ENCODE results near the gene ENOPH1. TPM values are rescaled to one million over a fixed set of nuclear protein-coding genes. Genes with fewer than 3 reads are reported as not detected.

The ENOPH1 gene
- total and polyA plus RNA-seq, 4 donors: 64.8 to 129 (median 87.4) TPM

DNA sequence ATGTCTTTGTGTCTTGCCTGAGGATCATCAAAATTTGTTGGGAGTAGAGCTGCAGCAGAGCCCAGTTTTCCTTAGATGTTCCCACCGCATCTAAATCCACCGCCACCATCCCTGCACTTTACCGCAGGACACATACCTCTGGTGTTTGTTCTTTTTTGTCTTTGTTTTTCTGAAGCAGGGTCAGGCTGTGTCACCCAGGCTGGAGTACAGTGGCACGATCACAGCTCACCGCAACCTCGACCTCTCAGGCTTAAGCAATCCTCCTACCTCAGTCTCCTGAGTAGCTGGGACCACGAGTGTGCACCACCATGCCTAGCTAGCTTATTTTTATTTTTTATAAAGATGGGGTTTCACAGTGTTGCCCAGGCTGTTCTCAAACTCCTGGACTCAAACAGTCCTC lies 4.6 kb downstream of the ENOPH1 start:
- WGBS (ENCODE audit: insufficient coverage): 100% methylated on average over 1 of the region's 7 CpGs
- Histone ChIP-seq H3K4me3 (ENCODE audit: low read depth, low read length) (no peak overlapping the region), H3K27me3 (ENCODE audit: control insufficient read depth, insufficient read depth, low read length) (no peaks in the 10 kb centered on the region), H3K27ac (ENCODE audit: low read depth, low read length) (no peak overlapping the region), H3K36me3 (ENCODE audit: control insufficient read depth, insufficient read depth, low read length) (peaks cover 6% of the 10 kb centered on the region), H3K4me1 (ENCODE audit: control insufficient read depth, insufficient read depth, low read length) (peaks cover 16% of the 10 kb centered on the region), H3K9me3 (ENCODE audit: control insufficient read depth, insufficient read depth, low read length) (no peaks in the 10 kb centered on the region)
- DNase-seq (ENCODE audit: low read depth in 4 of 6, low spot score in 6 of 6): no peak

DNA sequence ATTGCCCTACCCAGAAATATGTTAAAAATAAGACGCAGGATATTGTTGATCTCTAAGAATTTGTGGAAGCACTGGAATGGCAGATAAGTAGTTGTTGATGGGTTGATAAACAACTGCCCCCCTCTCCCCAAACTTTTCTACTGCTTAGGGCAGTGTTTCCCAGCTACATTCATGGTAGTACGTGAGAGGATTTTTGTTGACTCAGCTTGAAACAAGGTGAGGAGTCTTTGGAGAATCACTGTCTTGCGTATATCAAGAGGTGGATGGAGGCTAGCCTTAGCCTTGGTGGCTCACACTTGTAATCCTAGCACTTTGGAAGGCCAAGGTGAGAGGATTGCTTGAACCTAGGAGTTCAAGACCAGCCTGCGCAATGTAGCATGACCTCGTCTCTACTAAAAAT lies 5.7 kb downstream of the ENOPH1 start:
- DNase-seq (ENCODE audit: low read depth in 4 of 6, low spot score in 6 of 6): no peak
- WGBS (ENCODE audit: insufficient coverage): 100% methylated on average over 3 of the region's 5 CpGs
- Histone ChIP-seq H3K36me3 (ENCODE audit: control insufficient read depth, insufficient read depth, low read length) (peaks cover 6% of the 10 kb centered on the region), H3K27ac (ENCODE audit: low read depth, low read length) (no peak overlapping the region), H3K27me3 (ENCODE audit: control insufficient read depth, insufficient read depth, low read length) (no peaks in the 10 kb centered on the region), H3K4me3 (ENCODE audit: low read depth, low read length) (no peak overlapping the region), H3K9me3 (ENCODE audit: control insufficient read depth, insufficient read depth, low read length) (no peaks in the 10 kb centered on the region), H3K4me1 (ENCODE audit: control insufficient read depth, insufficient read depth, low read length) (peaks cover 13% of the 10 kb centered on the region)

DNA sequence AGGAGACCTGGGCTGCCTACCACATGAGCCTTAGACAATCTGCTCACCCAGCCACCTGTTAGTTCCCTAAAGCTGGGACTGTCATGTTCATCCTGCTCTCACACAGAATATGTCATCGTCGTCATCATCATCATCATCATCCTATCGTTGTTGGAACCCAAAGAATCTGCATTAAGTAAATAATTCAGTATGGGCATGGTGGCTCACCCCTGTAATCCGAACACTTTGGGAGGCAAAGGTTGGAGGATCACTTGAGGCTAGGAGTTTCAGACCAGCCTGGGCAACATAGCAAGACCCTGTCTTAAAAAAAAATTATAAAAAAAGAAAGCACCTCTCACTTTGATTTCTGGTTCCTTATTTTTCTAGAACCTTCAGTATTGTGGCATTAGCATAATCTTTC lies 6.4 kb downstream of the ENOPH1 start:
- no CpG with 5 or more reads among the region's 4 CpGs for WGBS (ENCODE audit: insufficient coverage)
- Histone ChIP-seq H3K27me3 (ENCODE audit: control insufficient read depth, insufficient read depth, low read length) (no peaks in the 10 kb centered on the region), H3K36me3 (ENCODE audit: control insufficient read depth, insufficient read depth, low read length) (peaks cover 6% of the 10 kb centered on the region), H3K9me3 (ENCODE audit: control insufficient read depth, insufficient read depth, low read length) (no peaks in the 10 kb centered on the region), H3K27ac (ENCODE audit: low read depth, low read length) (no peak overlapping the region), H3K4me1 (ENCODE audit: control insufficient read depth, insufficient read depth, low read length) (peaks cover 10% of the 10 kb centered on the region), H3K4me3 (ENCODE audit: low read depth, low read length) (no peak overlapping the region)
- DNase-seq (ENCODE audit: low read depth in 4 of 6, low spot score in 6 of 6): no peak

DNA sequence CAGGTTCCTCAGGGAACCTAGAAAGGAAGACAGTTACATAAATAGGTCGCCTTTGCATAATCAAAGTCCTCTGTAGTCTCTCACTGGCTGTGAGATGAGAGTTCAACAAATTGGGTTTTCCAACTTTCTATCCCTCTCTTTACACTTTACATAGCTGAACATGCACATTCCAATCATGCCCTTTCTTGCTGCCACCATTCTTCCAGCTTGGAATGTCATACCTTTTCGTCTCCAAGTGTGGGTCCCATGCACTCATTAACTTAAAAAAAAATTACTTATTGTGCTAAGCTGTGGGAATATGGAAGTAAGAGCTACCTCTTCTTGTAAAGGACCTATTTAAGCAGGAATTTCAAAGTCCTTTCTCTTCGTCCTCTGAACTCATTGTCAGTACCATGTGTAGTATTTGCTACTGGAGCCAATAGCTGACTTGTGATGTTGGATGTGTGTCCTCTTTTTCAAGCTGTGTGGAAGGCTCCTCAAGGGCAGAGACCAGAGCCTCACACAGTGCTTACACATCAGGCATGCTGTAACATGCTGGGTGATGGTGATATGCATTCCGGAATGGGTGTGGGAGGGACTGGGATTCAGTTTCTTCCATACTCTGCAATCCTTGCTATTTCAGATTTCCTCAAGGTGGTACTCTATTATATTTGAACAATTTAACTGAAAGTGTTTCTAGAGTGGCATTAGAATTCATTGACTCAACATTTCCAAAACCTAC lies 7.1 kb downstream of the ENOPH1 start:
- Histone ChIP-seq H3K27ac (ENCODE audit: low read depth, low read length) (no peak overlapping the region), H3K36me3 (ENCODE audit: control insufficient read depth, insufficient read depth, low read length) (peaks cover 4% of the 10 kb centered on the region), H3K9me3 (ENCODE audit: control insufficient read depth, insufficient read depth, low read length) (no peaks in the 10 kb centered on the region), H3K27me3 (ENCODE audit: control insufficient read depth, insufficient read depth, low read length) (no peaks in the 10 kb centered on the region), H3K4me3 (ENCODE audit: low read depth, low read length) (no peak overlapping the region), H3K4me1 (ENCODE audit: control insufficient read depth, insufficient read depth, low read length) (peaks cover 4% of the 10 kb centered on the region)
- no peak for DNase-seq (ENCODE audit: low read depth in 4 of 6, low spot score in 6 of 6)
- no CpG with 5 or more reads among the region's 4 CpGs for WGBS (ENCODE audit: insufficient coverage)

DNA sequence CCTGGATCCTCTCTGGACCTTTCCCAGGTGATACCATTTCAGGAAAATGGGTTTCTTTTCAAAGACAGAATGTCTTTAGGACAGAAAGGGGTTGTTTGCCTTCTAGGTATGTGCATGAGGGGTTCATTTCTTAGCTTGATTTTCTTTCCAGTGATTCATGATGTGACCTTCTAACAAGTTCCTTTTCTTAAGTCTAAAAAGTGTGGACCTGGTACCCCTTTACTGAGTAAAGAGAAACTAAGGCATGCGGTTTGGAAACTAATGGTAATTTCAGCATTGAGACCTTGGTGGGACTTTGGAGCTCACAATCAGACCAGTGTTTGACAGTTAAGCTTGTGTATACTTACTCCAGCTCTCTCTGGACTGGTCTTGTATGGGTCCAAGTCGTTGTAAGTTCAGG lies 8.7 kb downstream of the ENOPH1 start:
- no peaks in the 10 kb centered on the region for H3K4me1 ChIP-seq (ENCODE audit: control insufficient read depth, insufficient read depth, low read length)
- 100% methylated on average over 1 of the region's 2 CpGs for WGBS (ENCODE audit: insufficient coverage)
- H3K9me3 ChIP-seq (ENCODE audit: control insufficient read depth, insufficient read depth, low read length): no peaks in the 10 kb centered on the region
- H3K27ac ChIP-seq (ENCODE audit: low read depth, low read length): no peak overlapping the region
- no peak overlapping the region for H3K4me3 ChIP-seq (ENCODE audit: low read depth, low read length)
- H3K27me3 ChIP-seq (ENCODE audit: control insufficient read depth, insufficient read depth, low read length): no peaks in the 10 kb centered on the region
- no peak for DNase-seq (ENCODE audit: low read depth in 4 of 6, low spot score in 6 of 6)
- H3K36me3 ChIP-seq (ENCODE audit: control insufficient read depth, insufficient read depth, low read length): peaks cover 6% of the 10 kb centered on the region

DNA sequence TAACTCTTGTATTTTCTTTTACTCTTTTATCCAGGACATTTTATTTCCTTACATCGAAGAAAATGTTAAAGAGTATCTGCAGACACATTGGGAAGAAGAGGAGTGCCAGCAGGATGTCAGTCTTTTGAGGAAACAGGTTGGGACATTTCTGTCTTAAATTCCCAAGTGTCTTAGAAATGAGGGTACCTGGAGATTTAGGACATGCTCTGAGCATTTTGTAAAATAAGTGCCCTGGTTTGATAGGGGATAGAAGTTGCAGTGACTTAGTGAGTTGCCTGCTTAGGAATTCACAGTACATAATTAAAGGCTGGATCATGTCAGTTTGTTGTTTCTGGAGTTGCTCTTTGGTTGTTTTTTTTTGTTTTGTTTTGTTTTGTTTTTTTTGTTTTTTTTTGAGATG lies 17.5 kb downstream of the ENOPH1 start:
- H3K9me3 ChIP-seq (ENCODE audit: control insufficient read depth, insufficient read depth, low read length): no peaks in the 10 kb centered on the region
- peaks cover 38% of the 10 kb centered on the region for H3K36me3 ChIP-seq (ENCODE audit: control insufficient read depth, insufficient read depth, low read length)
- no peaks in the 10 kb centered on the region for H3K27me3 ChIP-seq (ENCODE audit: control insufficient read depth, insufficient read depth, low read length)
- WGBS (ENCODE audit: insufficient coverage): no CpG with 5 or more reads among the region's 1 CpG
- DNase-seq (ENCODE audit: low read depth in 4 of 6, low spot score in 6 of 6): no peak
- no peaks in the 10 kb centered on the region for H3K4me1 ChIP-seq (ENCODE audit: control insufficient read depth, insufficient read depth, low read length)
- H3K4me3 ChIP-seq (ENCODE audit: low read depth, low read length): no peak overlapping the region
- no peak overlapping the region for H3K27ac ChIP-seq (ENCODE audit: low read depth, low read length)

DNA sequence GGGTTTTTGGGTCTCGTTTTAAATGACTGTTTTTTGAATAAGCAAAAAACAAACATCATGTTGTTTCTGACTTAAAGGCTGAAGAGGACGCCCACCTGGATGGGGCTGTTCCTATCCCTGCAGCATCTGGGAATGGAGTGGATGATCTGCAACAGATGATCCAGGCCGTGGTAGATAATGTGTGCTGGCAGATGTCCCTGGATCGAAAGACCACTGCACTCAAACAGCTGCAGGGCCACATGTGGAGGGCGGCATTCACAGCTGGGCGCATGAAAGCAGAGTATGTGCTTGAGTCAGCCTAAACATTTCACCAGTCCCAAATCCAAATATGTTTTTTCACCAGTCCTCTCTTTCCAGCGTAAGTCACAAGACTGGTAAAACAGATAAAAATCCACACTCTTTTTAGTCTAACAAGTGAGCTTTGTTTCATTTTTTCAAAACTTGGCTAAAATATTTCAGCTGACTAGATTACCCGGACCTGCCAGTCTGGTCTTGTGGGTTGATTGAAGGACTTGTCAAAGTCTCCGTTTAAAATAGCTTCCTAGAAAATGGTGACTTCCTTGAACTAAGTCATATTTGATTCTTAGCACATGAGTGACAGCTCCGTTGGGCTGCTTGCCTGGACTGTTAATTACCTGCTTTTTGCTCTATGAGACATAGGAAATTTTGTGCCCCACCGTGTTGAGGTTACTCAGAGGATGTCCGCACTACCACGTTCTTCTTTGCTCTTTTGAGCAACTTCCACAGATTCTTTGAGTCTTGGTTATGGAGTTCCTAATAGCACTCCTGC lies 20.8 kb downstream of the ENOPH1 start:
- Histone ChIP-seq H3K36me3 (ENCODE audit: control insufficient read depth, insufficient read depth, low read length) (peaks cover 39% of the 10 kb centered on the region), H3K27ac (ENCODE audit: low read depth, low read length) (no peak overlapping the region)

DNA sequence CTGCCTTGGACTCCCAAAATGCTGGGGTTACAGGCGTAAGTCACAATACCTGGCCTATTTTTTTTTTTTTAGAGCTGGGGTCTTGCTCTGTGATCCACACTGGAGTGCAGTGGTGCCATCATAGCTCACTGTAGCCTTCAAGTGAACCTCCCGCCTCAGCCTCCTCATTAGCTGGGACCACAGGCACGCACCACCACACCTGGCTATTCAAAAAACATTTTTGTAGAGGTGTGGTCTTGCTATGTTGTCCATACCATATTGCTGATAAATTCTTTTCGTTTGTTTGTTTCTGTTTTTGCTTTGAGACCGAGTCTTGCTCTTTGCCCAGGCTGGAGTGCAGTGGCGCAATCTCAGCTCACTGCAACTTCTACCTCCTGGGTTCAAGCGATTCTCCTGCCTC lies 21.6 kb downstream of the ENOPH1 start:
- no peak overlapping the region for H3K4me3 ChIP-seq (ENCODE audit: low read depth, low read length)
- WGBS (ENCODE audit: insufficient coverage): 98% methylated on average over 5 of the region's 7 CpGs
- no peak for DNase-seq (ENCODE audit: low read depth in 4 of 6, low spot score in 6 of 6)
- H3K27me3 ChIP-seq (ENCODE audit: control insufficient read depth, insufficient read depth, low read length): no peaks in the 10 kb centered on the region
- no peak overlapping the region for H3K27ac ChIP-seq (ENCODE audit: low read depth, low read length)
- peaks cover 39% of the 10 kb centered on the region for H3K36me3 ChIP-seq (ENCODE audit: control insufficient read depth, insufficient read depth, low read length)
- H3K9me3 ChIP-seq (ENCODE audit: control insufficient read depth, insufficient read depth, low read length): no peaks in the 10 kb centered on the region
- no peaks in the 10 kb centered on the region for H3K4me1 ChIP-seq (ENCODE audit: control insufficient read depth, insufficient read depth, low read length)

More for the DNA sequence above, 20.8 kb downstream of the ENOPH1 start:
- H3K27me3 ChIP-seq (ENCODE audit: control insufficient read depth, insufficient read depth, low read length): no peaks in the 10 kb centered on the region
- DNase-seq (ENCODE audit: low read depth in 4 of 6, low spot score in 6 of 6): peak in 2 of 6 donors; percentile 17 to 21
- H3K9me3 ChIP-seq (ENCODE audit: control insufficient read depth, insufficient read depth, low read length): no peaks in the 10 kb centered on the region
- WGBS (ENCODE audit: insufficient coverage): 73% methylated on average over 9 of the region's 13 CpGs
- no peak overlapping the region for H3K4me3 ChIP-seq (ENCODE audit: low read depth, low read length)
- H3K4me1 ChIP-seq (ENCODE audit: control insufficient read depth, insufficient read depth, low read length): no peaks in the 10 kb centered on the region

DNA sequence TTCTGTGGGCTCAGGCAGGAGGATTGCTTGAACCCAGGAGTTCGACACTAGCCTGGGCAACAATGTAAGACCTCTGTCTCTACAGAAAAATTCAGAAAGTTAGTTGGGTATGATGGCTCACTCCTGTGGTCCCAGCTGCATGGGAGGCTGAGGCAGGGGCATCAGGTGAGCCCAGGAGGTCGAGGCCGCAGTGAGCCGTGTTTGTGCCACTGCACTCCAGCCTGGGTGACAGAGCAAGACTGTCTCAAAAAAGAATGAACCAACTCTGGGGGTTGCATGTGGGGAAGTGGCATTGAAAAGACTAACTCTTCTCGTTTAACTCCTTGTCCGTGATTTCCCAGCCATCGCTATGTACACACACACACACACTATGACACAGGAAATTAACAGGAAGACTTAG lies 26.9 kb downstream of the ENOPH1 start:
- Histone ChIP-seq H3K36me3 (ENCODE audit: control insufficient read depth, insufficient read depth, low read length) (peaks cover 31% of the 10 kb centered on the region), H3K4me1 (ENCODE audit: control insufficient read depth, insufficient read depth, low read length) (no peaks in the 10 kb centered on the region), H3K27ac (ENCODE audit: low read depth, low read length) (no peak overlapping the region), H3K4me3 (ENCODE audit: low read depth, low read length) (no peak overlapping the region), H3K27me3 (ENCODE audit: control insufficient read depth, insufficient read depth, low read length) (no peaks in the 10 kb centered on the region), H3K9me3 (ENCODE audit: control insufficient read depth, insufficient read depth, low read length) (no peaks in the 10 kb centered on the region)
- no peak for DNase-seq (ENCODE audit: low read depth in 4 of 6, low spot score in 6 of 6)
- 100% methylated on average over 4 of the region's 7 CpGs for WGBS (ENCODE audit: insufficient coverage)

DNA sequence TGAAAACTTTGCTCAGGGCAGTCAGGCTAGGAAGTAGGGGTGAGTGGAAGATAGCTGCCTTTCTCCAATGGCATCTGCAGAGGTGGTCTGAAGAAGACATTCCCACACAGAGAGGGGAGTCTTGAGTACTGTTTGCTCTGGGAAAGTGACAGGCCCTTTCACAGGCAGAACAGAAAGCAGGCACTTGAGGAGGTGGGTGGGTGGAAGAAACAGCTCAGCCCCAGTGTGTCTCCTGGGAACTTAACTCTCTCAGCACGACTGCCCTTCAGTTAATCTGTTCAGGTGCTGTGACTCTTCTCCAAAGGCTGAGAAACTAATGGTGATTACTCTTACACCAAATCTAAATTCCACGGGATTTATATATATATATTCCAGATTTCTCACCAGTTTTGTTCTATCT lies 28.3 kb downstream of the ENOPH1 start:
- no CpG with 5 or more reads among the region's 2 CpGs for whole genome bisulfite sequencing (ENCODE audit: insufficient coverage)
- Histone ChIP-seq H3K9me3 (ENCODE audit: control insufficient read depth, insufficient read depth, low read length) (no peaks in the 10 kb centered on the region), H3K4me3 (ENCODE audit: low read depth, low read length) (no peak overlapping the region), H3K4me1 (ENCODE audit: control insufficient read depth, insufficient read depth, low read length) (no peaks in the 10 kb centered on the region), H3K27me3 (ENCODE audit: control insufficient read depth, insufficient read depth, low read length) (no peaks in the 10 kb centered on the region), H3K27ac (ENCODE audit: low read depth, low read length) (no peak overlapping the region), H3K36me3 (ENCODE audit: control insufficient read depth, insufficient read depth, low read length) (peaks cover 25% of the 10 kb centered on the region)
- DNase-seq (ENCODE audit: low read depth in 4 of 6, low spot score in 6 of 6): no peak

Data from spinal cord (tissue), 10 donors.